ENCODE results near the gene GYG2.

The GYG2 gene

DNA sequence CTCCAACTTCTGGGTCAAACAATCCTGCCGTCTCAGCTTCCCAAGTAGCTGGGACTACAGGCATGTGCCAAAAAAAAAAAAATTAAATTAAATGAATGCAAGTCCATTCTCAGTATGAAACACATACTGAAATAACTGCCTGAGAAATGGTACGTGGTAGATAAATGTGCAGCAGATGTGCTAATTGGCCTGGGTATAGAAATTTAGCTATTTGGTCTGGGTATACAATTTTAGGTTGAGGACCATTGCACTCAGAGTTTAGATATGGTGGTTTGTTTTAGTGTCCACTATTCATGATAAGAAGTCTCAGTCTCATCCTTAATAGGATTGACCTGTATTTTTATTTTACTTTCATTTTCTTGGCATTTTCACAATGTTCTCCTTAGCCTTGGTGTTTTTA is 9.2 kb downstream of the GYG2 start:
- H3K4me1 Mint-ChIP-seq: no peaks in the 10 kb centered on the region
- H3K4me3 Mint-ChIP-seq: no peak overlapping the region
- peaks cover 1% of the 10 kb centered on the region for H3K27me3 Mint-ChIP-seq
- no peaks in the 10 kb centered on the region for H3K36me3 Mint-ChIP-seq
- no peak overlapping the region for H3K27ac Mint-ChIP-seq
- no peaks in the 10 kb centered on the region for H3K9me3 Mint-ChIP-seq

DNA sequence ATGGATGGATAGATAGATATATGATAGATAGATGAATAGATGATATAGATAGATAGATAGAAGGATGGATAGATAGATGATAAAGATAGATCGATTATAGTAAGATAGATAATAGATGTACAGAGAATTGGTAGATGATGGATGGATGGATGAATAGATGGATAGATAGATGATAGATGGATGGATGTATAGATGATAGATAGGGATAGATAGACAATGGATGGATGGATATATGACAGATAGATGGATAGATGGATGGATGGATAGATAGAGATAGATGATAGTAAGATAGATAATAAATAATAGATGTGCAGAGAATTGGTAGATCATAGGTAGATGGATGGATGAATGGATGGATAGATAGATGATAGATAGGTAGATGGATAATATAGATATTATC is 12.2 kb downstream of the GYG2 start:
- H3K36me3 Mint-ChIP-seq: no peaks in the 10 kb centered on the region
- H3K27me3 Mint-ChIP-seq: peaks cover 1% of the 10 kb centered on the region
- H3K9me3 Mint-ChIP-seq: no peaks in the 10 kb centered on the region
- no peak overlapping the region for H3K4me3 Mint-ChIP-seq
- no peak overlapping the region for H3K27ac Mint-ChIP-seq
- no peaks in the 10 kb centered on the region for H3K4me1 Mint-ChIP-seq

DNA sequence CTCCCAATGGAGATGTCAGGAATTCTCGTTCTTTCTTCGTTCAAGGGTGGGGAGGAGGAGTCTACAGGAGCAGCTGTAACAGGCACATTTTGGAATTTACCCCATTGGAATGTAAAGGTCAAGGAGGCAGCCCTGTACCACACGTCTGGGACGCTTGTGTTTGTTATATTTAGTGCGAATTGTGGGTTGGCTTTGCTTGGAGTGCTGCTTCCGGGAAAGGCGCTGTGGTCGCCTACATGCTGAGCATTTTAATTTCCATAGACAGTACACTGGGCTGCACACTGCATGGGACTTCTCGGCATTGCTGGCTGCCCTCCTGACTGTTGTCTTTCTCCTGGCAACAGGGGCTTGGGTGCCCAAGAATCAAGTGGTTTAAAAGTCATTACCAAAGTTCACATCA is 12.8 kb downstream of the GYG2 start:
- peaks cover 1% of the 10 kb centered on the region for H3K27me3 Mint-ChIP-seq

DNA sequence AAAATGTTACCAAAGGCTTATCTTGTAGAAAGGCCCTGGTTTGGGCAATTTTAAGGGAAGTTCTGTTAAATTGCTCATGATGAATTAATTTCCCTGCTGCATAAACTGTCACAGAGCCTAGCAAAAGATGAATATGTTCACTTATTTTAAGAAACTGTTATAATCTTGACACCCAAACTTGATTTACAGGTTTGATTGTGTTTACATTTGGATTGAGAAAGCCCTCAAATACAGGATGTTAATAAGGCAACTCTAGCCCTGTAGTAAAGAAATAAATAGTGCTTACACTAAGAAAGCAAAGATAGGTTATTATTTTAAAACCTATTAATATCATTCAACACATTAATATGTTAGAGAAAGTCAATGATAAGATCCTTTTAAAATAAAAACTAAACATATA is 18.3 kb downstream of the GYG2 start:
- Mint-ChIP-seq H3K4me1 (no peaks in the 10 kb centered on the region), H3K36me3 (no peaks in the 10 kb centered on the region), H3K9me3 (no peaks in the 10 kb centered on the region), H3K4me3 (no peak overlapping the region), H3K27me3 (peaks cover 2% of the 10 kb centered on the region), H3K27ac (no peak overlapping the region)

More for the DNA sequence above, 12.8 kb downstream of the GYG2 start:
- no peaks in the 10 kb centered on the region for H3K4me1 Mint-ChIP-seq
- no peaks in the 10 kb centered on the region for H3K9me3 Mint-ChIP-seq
- H3K27ac Mint-ChIP-seq: no peak overlapping the region
- no peak overlapping the region for H3K4me3 Mint-ChIP-seq
- no peaks in the 10 kb centered on the region for H3K36me3 Mint-ChIP-seq

DNA sequence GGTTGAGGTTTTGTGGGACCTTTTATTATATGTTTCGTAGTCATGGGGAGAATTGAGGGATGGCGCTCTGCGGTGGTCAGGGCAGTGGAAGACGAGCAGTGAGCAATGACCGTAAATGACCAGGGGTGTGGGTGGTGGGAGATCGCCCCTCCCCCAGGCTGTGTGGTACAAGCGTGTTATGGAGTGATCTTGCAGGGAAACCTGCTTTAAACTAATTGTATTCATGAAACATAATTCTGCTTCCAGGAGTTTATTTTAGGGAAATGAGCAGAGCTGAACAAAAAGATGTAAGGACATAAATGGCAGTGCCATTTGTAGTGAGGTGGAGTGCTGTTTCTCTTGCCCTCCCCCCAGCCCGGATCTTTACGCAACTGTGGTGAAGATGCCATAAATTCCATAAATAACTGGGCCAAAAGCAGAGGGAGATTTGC is 20.2 kb downstream of the GYG2 start:
- no peak overlapping the region for H3K4me3 Mint-ChIP-seq
- no peaks in the 10 kb centered on the region for H3K9me3 Mint-ChIP-seq
- peaks cover 2% of the 10 kb centered on the region for H3K27me3 Mint-ChIP-seq
- no peaks in the 10 kb centered on the region for H3K36me3 Mint-ChIP-seq
- H3K27ac Mint-ChIP-seq: no peak overlapping the region
- no peaks in the 10 kb centered on the region for H3K4me1 Mint-ChIP-seq

DNA sequence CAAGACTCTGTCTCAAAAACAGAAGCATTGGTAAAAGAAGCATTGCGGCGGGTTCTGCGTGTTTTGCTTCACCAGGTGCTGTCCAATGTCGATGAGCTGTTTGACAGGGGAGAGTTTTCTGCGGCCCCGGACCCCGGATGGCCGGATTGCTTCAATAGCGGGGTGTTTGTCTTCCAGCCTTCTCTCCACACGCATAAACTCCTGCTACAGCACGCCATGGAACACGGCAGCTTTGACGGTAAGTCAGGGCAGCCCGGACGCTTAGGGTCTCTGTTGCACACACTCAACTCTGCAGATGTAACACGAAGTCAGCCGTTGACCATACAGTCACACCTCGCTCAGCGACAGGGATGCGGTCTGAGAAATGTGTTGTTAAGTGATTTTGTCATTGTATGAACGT is 26.2 kb downstream of the GYG2 start:
- Mint-ChIP-seq H3K4me1 (no peaks in the 10 kb centered on the region), H3K4me3 (no peak overlapping the region), H3K27ac (no peak overlapping the region), H3K36me3 (no peaks in the 10 kb centered on the region), H3K27me3 (no peaks in the 10 kb centered on the region), H3K9me3 (no peaks in the 10 kb centered on the region)

DNA sequence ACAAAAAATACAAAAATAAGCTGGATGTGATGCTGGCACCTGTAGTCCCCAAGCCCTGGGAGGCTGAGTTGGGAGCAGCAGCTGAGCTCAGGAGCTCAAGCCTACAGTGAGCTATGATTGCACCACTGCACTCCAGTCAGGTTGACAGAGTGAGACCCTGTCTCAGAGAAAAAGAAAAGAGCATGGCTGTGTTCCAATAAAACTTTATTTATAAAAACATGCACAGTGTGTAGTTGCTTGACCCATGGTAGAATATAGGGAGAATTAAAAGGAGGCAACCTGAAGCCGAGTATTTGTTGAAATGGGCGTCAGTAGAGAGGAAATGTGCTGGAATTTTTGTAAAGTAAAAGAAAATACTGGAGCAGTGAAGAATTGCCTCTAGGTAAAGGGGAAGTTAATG is 27.0 kb downstream of the GYG2 start:
- H3K4me1 Mint-ChIP-seq: no peaks in the 10 kb centered on the region
- no peak overlapping the region for H3K4me3 Mint-ChIP-seq
- H3K27ac Mint-ChIP-seq: no peak overlapping the region
- no peaks in the 10 kb centered on the region for H3K36me3 Mint-ChIP-seq
- no peaks in the 10 kb centered on the region for H3K27me3 Mint-ChIP-seq
- H3K9me3 Mint-ChIP-seq: no peaks in the 10 kb centered on the region

DNA sequence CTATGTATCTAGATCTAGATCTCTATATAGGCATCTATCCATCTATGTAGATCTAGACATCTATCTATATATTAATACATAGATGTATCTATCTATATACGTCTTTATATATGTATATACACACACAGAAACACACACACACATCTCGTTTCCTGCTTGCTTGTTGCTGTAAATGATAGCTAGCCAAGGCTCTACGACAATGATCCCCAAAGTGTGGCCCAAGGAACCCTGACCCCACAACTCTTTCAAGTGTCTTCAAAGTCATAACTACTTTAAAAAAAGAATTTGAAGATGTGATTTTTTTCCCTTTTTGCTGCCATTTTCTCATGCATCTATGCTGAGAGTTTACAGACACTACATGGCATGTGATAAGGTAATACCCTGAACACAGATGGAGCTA is 28.8 kb downstream of the GYG2 start:
- Mint-ChIP-seq H3K4me1 (no peaks in the 10 kb centered on the region), H3K27ac (no peak overlapping the region), H3K9me3 (no peaks in the 10 kb centered on the region), H3K36me3 (no peaks in the 10 kb centered on the region), H3K4me3 (no peak overlapping the region), H3K27me3 (no peaks in the 10 kb centered on the region)

DNA sequence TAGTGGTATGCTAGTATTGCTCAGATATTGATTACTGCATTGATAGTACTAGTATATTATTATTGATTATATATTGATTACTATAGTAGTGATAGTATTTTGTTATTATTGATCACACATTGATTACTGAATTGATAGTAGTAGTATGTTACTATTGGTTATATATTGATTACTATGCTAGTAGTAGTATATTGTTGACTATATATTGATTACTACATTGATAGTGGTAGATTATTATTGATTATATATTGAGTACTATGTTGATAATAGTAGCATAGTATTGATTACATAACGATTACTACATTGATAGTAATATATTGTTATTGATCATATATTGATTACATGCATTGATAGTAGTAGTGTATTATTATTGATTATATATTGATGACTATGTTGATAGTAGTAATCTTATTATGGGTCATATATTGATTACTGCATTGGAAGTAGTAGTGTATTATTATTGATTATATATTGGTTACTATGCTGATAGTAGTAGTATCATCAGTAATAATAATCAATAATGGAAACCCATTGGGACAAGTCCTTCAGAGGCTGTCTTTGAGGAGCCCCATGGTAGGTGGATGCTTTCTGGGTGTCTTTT is 30.6 kb downstream of the GYG2 start:
- H3K36me3 Mint-ChIP-seq: no peaks in the 10 kb centered on the region
- no peak overlapping the region for H3K27ac Mint-ChIP-seq
- H3K4me3 Mint-ChIP-seq: no peak overlapping the region
- no peaks in the 10 kb centered on the region for H3K9me3 Mint-ChIP-seq
- H3K27me3 Mint-ChIP-seq: no peaks in the 10 kb centered on the region
- H3K4me1 Mint-ChIP-seq: no peaks in the 10 kb centered on the region

DNA sequence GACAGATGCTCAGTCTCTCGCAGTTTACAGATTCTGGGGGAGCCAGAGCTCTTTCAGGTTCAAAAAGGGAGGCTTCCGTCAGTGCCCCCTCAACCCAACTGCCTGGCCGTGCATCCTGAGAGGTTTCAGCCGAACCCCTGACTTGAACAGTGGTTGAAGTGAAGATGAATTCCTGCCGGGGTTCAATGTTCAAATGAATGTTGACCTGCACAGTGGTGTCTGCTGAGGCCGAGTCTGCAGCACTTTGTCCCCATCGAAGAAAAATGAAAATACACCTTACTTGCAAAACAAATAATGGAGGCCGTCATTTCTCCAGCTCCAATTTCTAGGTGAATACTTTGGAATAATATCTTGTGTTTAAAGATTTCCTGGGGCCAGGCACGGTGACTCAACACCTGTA is 33.7 kb downstream of the GYG2 start:
- H3K27ac Mint-ChIP-seq: no peak overlapping the region
- no peaks in the 10 kb centered on the region for H3K9me3 Mint-ChIP-seq
- H3K4me1 Mint-ChIP-seq: no peaks in the 10 kb centered on the region
- no peaks in the 10 kb centered on the region for H3K27me3 Mint-ChIP-seq
- H3K36me3 Mint-ChIP-seq: no peaks in the 10 kb centered on the region
- no peak overlapping the region for H3K4me3 Mint-ChIP-seq

DNA sequence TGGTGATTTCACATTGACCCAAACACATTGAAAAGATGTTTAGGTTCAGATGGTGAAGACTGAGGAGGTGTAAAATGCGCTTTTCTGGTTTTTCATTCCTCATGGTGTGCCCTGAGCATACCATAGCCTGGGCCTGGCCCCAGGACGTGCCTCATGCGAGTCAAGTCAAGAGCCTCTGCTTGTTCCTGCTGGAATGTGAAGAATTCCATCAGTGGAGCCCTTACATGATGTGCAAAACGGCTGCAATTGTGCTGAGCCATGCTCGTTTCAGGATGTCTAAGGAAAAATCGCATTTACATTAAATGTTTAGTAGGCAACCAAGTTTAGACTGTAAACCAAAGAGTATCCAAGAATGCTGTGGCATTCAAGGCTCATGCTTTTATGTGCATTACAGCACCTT is 34.9 kb downstream of the GYG2 start:
- no peaks in the 10 kb centered on the region for H3K9me3 Mint-ChIP-seq
- no peak overlapping the region for H3K27ac Mint-ChIP-seq
- H3K4me3 Mint-ChIP-seq: no peak overlapping the region
- H3K4me1 Mint-ChIP-seq: no peaks in the 10 kb centered on the region
- H3K36me3 Mint-ChIP-seq: no peaks in the 10 kb centered on the region
- no peaks in the 10 kb centered on the region for H3K27me3 Mint-ChIP-seq

DNA sequence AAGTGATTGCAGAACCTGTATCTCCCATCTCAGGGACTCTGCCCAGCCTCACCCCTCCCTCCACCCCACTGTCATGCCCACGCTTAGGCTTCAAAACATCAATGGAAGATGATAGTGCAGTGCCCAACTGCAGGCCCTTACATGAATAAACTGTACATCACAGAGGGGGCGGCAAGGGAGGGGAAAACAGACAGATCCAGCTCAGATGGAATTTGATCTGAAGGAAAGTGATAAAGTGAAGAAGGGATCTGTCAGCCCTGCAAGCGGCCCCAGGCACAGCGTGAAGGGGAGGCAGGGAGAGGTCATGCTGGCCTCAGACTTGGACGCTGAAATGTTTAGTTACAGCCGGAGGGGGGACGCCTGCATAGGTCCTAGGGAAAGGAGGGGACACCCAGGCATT is 38.5 kb downstream of the GYG2 start:
- no peak overlapping the region for H3K27ac Mint-ChIP-seq
- no peaks in the 10 kb centered on the region for H3K36me3 Mint-ChIP-seq
- no peaks in the 10 kb centered on the region for H3K27me3 Mint-ChIP-seq
- H3K9me3 Mint-ChIP-seq: no peaks in the 10 kb centered on the region
- H3K4me3 Mint-ChIP-seq: no peak overlapping the region
- no peaks in the 10 kb centered on the region for H3K4me1 Mint-ChIP-seq

DNA sequence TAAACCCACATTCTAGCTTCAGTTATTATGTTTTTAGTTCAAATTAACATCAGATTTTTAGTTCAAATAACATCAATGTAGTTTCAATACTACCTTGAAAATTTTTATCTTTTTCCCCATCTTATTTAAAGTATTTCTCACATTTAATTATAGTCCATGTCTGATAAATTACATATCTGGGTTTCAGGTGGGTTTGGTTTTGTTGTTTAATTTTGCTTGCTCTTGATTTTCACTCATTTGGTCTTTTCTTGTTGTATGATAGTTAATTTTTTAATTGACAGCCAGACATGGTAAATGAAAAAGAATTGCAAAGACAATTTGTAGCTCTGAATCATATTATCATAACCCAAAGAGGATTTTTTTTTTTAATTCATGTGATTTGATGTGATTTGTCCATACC is 41.9 kb downstream of the GYG2 start:
- H3K4me1 Mint-ChIP-seq: no peaks in the 10 kb centered on the region
- no peaks in the 10 kb centered on the region for H3K36me3 Mint-ChIP-seq
- H3K4me3 Mint-ChIP-seq: no peak overlapping the region
- no peaks in the 10 kb centered on the region for H3K9me3 Mint-ChIP-seq
- H3K27ac Mint-ChIP-seq: no peak overlapping the region
- H3K27me3 Mint-ChIP-seq: no peaks in the 10 kb centered on the region

DNA sequence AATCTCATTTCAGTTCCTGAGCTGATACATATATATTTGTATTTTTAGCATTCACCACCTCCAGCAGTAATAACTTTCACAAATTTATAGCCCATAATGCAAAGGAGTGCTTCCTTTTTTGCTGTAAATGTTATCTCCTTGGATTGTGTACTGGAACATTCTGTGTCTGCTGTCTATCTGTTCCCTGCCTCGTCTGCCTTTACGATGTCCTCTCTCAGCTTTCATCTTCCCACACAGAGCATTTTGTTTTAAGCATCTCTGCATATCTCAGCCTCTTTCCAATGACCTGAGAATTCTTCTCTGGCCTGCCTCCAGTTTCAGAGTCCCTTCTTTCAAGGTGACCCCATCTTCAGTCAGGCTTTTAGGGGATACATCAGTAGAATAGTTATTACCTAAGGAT is 43.1 kb downstream of the GYG2 start:
- Mint-ChIP-seq H3K4me3 (no peak overlapping the region), H3K4me1 (no peaks in the 10 kb centered on the region)

DNA sequence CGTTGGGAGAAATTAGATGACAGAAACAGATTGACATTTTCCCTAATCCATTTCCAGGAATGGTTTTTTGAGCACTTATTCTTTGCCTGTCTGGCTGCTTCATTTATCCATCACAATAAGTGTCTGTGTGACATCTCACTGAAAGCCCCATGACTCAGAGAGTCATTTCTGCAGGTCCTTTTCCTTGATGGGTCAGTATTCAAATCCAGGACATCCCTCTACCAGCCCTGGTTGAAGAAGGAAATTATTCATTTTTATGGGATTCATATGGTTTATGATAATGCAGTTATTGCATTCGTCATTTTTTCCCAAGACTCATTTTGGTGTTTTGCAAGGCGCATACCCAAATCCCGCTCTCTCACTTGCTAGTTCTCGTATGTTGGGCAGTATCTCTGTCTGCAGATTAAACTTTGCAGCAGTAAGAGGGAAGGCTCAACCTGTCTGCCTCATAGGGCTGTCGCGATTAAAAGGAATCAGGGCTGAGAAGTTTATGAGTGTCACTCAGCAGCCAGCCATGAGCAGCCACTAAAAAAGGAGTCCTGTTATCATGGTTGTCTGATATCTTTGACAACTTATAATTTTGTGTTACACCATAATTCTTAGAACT is 44.0 kb downstream of the GYG2 start:
- no peaks in the 10 kb centered on the region for H3K4me1 Mint-ChIP-seq
- no peak overlapping the region for H3K4me3 Mint-ChIP-seq
- H3K36me3 Mint-ChIP-seq: no peaks in the 10 kb centered on the region
- no peaks in the 10 kb centered on the region for H3K9me3 Mint-ChIP-seq
- H3K27ac Mint-ChIP-seq: no peak overlapping the region
- H3K27me3 Mint-ChIP-seq: no peaks in the 10 kb centered on the region

More for the DNA sequence above, 43.1 kb downstream of the GYG2 start:
- Mint-ChIP-seq H3K27me3 (no peaks in the 10 kb centered on the region), H3K9me3 (no peaks in the 10 kb centered on the region), H3K36me3 (no peaks in the 10 kb centered on the region), H3K27ac (no peak overlapping the region)

DNA sequence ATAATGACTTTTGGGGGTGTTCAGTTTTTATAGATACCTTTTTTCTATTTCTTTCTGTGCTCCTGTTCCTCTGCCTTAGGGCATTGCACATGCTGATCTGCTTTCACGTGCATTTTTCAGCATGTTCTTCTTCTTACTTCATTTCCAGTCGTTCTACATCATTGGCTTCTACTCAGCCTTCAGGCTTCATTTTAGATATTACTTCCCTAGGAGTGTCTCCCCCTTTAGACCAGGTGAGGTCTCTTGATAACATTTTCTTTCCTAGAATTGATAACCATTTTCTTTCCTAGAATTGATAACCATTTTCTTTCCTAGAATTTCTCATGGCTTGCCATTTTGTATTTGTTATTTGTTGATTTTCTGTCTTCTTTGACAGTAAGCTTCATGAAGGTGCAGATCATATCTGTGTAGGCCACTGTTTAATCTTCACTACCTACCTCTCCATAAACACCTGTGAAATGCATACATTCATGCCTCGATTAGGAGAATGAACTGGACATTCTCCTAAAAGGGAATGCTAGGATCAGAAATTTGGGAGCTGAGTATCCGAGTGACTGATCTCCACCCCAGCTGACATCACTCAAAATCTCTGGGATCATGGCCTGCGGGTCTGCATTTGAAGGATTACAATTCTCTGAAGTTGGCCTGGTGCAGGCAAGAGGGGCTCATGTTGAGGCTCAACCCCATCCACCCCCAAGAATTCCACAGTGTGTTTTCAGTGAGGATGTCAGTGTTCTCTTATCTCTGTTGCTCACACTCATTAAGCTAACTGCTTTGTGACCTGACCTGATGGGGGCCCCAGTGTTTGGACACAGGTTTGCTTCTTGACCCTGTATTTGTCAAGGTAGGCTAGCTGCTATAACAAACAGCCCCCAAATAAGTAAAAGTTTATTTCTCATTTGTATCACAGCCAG is 45.7 kb downstream of the GYG2 start:
- H3K27me3 Mint-ChIP-seq: no peaks in the 10 kb centered on the region
- H3K4me1 Mint-ChIP-seq: no peaks in the 10 kb centered on the region
- H3K9me3 Mint-ChIP-seq: no peaks in the 10 kb centered on the region
- no peak overlapping the region for H3K27ac Mint-ChIP-seq
- no peak overlapping the region for H3K4me3 Mint-ChIP-seq
- no peaks in the 10 kb centered on the region for H3K36me3 Mint-ChIP-seq
